GM12865 (cell line): Measurements from ENCODE around the gene ANAPC2.
A peak's percentile ranks its signal among the peaks of the same experiment; 100 is the strongest.

Experiments
- DNase-seq: peaks from one replicate; pipeline ENCODE4 v3.0.0; 2010; ENCODE audit warnings: low read depth
- H3K4me3 ChIP-seq: 2 replicates; pipeline ENCODE4 v1.5.1; 2011; ENCODE audit warnings: mild to moderate bottlenecking, low read depth, low read length, control low read depth
- TF ChIP-seq, protein P1 (sequence below): IDR thresholded peaks from 2 replicates; pipeline ENCODE4 v1.5.1; 2011; ENCODE audit warnings: low read length, control low read depth, low read depth, inconsistent platforms; ENCODE audit not compliant: insufficient read depth; ENCODE audit errors: missing control alignments

ANAPC2 gene

DNA sequence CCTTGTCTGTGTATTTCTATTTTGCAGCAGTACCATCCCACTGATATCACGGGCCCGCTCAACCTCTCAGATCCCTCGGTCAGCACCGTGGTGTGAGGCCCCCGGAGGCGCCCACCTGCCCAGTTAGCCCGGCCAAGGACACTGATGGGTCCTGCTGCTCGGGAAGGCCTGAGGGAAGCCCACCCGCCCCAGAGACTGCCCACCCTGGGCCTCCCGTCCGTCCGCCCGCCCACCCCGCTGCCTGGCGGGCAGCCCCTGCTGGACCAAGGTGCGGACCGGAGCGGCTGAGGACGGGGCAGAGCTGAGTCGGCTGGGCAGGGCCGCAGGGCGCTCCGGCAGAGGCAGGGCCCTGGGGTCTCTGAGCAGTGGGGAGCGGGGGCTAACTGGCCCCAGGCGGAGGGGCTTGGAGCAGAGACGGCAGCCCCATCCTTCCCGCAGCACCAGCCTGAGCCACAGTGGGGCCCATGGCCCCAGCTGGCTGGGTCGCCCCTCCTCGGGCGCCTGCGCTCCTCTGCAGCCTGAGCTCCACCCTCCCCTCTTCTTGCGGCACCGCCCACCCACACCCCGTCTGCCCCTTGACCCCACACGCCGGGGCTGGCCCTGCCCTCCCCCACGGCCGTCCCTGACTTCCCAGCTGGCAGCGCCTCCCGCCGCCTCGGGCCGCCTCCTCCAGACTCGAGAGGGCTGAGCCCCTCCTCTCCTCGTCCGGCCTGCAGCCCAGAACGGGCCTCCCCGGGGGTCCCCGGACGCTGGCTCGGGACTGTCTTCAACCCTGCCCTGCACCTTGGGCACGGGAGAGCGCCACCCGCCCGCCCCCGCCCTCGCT is 20.4 kb downstream of the ANAPC2 start:
- DNase-seq: peak; percentile 59
- TF ChIP-seq, protein P1, sequence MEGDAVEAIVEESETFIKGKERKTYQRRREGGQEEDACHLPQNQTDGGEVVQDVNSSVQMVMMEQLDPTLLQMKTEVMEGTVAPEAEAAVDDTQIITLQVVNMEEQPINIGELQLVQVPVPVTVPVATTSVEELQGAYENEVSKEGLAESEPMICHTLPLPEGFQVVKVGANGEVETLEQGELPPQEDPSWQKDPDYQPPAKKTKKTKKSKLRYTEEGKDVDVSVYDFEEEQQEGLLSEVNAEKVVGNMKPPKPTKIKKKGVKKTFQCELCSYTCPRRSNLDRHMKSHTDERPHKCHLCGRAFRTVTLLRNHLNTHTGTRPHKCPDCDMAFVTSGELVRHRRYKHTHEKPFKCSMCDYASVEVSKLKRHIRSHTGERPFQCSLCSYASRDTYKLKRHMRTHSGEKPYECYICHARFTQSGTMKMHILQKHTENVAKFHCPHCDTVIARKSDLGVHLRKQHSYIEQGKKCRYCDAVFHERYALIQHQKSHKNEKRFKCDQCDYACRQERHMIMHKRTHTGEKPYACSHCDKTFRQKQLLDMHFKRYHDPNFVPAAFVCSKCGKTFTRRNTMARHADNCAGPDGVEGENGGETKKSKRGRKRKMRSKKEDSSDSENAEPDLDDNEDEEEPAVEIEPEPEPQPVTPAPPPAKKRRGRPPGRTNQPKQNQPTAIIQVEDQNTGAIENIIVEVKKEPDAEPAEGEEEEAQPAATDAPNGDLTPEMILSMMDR: no peak
- H3K4me3 ChIP-seq: peak overlapping the region; percentile 48

DNA sequence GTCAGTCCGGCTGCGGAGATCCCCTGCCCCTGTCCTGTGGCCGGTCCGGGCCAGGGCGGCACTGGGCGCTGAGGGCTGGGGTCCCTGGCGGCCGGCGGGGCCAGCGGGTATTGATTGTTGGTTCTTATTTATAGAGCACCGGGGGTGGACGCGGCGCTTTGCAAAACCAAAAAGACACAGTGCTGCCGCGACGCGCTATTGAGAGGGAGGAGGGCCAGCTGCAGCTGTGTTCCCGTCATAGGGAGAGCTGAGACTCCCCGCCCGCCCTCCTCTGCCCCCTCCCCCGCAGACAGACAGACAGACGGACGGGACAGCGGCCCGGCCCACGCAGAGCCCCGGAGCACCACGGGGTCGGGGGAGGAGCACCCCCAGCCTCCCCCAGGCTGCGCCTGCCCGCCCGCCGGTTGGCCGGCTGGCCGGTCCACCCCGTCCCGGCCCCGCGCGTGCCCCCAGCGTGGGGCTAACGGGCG is 21.0 kb downstream of the ANAPC2 start:
- H3K4me3 ChIP-seq: no peak overlapping the region
- DNase-seq: no peak

DNA sequence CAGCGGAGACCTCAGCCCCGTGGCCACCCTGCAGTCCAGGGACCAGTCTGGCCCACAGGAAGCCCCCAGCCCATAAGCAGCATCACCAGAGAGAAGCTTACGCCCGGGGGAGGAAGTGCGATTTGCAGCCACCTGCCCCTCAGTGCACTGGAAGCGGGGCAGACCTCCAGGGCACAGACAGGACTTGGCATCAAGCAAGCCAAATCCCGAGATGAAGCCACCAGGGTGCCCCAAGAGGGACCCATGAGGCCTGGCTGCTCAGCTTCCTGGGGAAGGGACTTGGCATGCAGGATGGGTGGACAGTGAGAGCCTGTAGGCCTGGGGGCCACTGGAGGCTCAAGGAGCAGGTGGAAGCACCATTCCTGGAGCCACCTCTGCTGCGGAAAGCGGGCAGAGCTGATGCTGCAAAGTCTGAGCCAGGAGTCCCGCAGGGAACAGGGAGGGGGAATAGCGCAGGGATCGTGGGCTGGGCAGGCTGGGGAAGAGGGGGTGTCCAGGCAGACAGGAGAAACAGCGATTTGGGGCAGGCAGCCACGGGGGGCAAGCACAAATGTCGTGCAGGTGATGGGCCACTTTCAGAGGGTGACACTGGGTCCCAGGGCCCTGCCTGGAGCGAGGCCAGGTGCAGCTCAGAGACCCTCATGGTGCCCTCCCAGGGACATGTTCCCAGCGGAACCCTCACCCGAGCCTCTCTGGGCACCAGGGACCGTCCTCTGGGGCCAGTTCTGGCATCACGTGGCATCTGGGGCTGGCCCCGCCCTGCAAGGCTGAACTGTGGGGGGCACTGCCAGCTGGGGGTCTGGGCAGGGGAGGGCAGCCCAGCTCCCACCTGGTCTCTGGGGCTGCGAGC is 21.8 kb downstream of the ANAPC2 start:
- DNase-seq: no peak
- H3K4me3 ChIP-seq: no peak overlapping the region
- TF ChIP-seq, protein P1: no peak

More for the DNA sequence above, 21.0 kb downstream of the ANAPC2 start:
- TF ChIP-seq, protein P1: no peak

DNA sequence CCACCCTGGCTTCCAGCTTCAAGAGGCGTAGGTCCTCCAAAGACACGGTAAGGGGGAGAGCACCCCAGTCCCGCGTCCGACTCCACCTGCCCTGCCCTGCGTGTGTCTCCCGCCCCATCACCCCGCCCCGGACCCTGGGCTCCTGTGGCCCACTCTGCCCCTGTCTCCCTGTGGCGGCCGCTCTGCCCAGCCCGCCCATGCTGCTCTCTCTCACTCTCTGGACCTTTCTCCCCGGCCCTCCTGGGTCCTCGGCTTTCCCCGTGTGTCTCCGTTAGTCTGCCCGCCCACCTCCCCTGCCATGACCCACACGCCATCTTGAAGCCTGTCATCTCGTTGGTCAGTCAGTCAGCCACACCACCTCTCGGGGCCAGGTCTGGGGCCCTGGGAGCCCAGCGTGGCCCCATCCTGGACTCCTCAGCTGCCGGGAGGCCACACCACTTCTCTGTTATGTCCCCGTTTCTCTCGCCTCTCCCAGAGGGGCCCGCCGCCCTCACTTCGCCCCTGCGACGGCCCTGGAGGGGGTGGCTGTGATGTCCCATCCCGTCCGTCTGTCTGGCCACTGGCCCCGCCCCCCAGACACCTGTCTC is 23.0 kb downstream of the ANAPC2 start:
- TF ChIP-seq, protein P1: no peak
- no peak for DNase-seq
- H3K4me3 ChIP-seq: no peak overlapping the region

DNA sequence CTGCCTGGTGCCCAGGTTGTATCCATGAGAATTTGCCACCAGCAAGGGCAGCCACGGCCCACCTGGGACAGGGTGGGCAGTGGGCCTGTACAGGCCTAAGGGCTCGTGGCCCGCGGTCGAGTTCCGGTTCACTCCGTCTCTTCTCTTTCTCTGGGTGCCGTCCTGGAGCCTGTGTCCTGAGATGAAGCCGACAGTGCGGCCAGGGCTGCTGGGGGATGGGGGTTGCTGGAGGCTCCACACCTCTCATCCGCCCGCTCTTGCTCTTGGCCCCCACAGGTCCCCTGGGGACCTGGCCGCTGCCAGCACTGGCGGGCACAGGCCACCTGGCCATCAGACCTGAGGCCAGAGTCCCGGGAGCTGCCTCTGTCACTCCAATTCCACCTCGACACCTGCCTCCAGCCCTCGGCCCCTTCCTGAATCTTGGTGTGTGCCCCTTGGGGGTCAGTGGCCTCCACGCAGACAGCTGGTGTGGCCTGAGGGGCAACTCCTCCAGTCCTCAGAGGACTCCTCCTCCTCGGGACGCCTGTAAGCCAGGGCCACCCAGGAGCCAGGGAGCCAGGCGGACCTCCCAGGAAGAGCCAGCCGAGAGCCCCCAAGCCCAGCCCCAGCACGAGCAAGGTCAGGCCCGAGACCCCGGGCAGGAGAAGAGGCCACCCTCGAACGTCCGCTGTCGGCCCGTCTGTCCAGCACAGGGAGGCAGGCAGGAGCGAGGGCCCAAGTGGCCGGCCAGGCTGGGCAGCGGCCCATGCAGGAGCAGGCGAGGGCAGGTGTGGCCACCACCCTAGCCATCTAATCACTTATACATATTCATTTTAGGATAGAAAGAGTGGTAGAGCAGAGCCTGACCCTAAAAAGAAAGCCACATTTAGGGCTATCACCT is 23.8 kb downstream of the ANAPC2 start:
- TF ChIP-seq, protein P1: no peak

DNA sequence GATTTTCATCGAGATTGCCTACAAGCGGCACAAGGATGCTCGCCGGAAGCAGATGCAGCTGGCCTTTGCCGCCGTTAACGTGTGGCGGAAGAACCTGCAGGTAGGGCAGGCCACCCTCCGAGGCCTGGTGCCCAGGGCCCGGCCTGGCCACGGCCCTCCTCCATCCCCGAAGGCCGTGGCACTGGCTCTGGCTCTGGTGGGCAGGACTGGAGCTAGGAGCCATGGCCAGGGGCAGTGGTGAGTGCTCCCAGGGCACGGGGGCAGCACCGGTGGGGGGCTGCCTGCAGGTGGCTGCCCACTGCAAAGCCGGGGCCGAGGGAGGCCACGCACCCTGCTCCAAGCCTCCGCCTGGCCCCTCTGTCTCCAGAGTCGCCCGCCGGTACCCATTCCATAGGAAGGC is 24.6 kb downstream of the ANAPC2 start:
- no peak overlapping the region for H3K4me3 ChIP-seq
- DNase-seq: no peak
- TF ChIP-seq, protein P1: no peak

More for the DNA sequence above, 23.8 kb downstream of the ANAPC2 start:
- no peak overlapping the region for H3K4me3 ChIP-seq
- no peak for DNase-seq
